ENCODE measurements around the gene SKP1. TPM values are rescaled to one million over a fixed set of nuclear protein-coding genes. Genes with fewer than 3 reads are reported as not detected.

Gene SKP1
- total RNA-seq, 1 donor from 2014 or later = 358 TPM

GRCh38 chr5:134140530-134141201 lies 36.1 kb downstream of the SKP1 start:
- peak; percentile 50 for DNase-seq (ENCODE audit: low spot score, unreplicated experiment)
- Mint-ChIP-seq H3K4me3 (ENCODE audit: low read depth) (no peak overlapping the region), H3K36me3 (ENCODE audit: insufficient read depth) (peaks cover 3% of the 10 kb centered on the region), H3K4me1 (ENCODE audit: low read depth) (no peaks in the 10 kb centered on the region), H3K9me3 (ENCODE audit: low read depth) (no peaks in the 10 kb centered on the region), H3K27ac (no peak overlapping the region), H3K27me3 (no peaks in the 10 kb centered on the region)
- TF ChIP-seq, protein P1, sequence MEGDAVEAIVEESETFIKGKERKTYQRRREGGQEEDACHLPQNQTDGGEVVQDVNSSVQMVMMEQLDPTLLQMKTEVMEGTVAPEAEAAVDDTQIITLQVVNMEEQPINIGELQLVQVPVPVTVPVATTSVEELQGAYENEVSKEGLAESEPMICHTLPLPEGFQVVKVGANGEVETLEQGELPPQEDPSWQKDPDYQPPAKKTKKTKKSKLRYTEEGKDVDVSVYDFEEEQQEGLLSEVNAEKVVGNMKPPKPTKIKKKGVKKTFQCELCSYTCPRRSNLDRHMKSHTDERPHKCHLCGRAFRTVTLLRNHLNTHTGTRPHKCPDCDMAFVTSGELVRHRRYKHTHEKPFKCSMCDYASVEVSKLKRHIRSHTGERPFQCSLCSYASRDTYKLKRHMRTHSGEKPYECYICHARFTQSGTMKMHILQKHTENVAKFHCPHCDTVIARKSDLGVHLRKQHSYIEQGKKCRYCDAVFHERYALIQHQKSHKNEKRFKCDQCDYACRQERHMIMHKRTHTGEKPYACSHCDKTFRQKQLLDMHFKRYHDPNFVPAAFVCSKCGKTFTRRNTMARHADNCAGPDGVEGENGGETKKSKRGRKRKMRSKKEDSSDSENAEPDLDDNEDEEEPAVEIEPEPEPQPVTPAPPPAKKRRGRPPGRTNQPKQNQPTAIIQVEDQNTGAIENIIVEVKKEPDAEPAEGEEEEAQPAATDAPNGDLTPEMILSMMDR (IDR thresholded peaks at IDR 0.05; ENCODE audit: unreplicated experiment) = peak; percentile 83

DNA sequence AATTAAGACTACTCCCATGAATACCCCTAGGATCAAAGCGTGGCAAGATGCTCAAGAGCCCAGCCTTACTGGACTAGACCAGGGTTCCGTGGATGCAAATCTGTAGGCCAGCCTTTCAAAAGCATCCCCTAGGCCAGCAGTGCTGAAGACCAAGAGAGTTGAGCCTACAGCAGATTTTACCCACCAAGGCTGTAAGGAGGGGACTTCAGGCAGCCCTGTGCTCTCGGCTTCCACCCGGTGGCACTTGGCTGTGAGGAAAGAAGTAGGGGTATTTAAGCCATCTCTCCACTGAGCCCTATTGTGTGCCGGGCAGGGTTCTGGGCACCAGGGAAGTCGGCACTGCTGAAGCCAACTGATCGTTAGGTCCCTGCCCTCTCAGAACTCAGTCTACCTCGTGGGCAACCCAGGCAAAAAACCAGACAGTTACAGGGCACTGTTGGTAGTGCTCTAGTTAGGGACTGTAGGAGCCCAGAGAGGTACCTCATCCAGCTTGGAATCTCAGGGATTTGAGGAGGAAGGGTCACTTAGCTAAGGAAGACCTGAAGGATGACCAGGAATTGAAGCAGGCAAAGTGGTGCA lies 36.8 kb downstream of the SKP1 start:
- Mint-ChIP-seq H3K27ac (no peak overlapping the region), H3K4me3 (ENCODE audit: low read depth) (no peak overlapping the region), H3K9me3 (ENCODE audit: low read depth) (no peaks in the 10 kb centered on the region), H3K4me1 (ENCODE audit: low read depth) (no peaks in the 10 kb centered on the region), H3K27me3 (no peaks in the 10 kb centered on the region), H3K36me3 (ENCODE audit: insufficient read depth) (peaks cover 8% of the 10 kb centered on the region)
- no peak for DNase-seq (ENCODE audit: low spot score, unreplicated experiment)
- TF ChIP-seq, protein P1 (IDR thresholded peaks at IDR 0.05; ENCODE audit: unreplicated experiment) = no peak

- peaks cover 8% of the 10 kb centered on the region for H3K36me3 Mint-ChIP-seq (ENCODE audit: insufficient read depth)
- H3K4me1 Mint-ChIP-seq (ENCODE audit: low read depth) = no peaks in the 10 kb centered on the region
- no peaks in the 10 kb centered on the region for H3K9me3 Mint-ChIP-seq (ENCODE audit: low read depth)
- no peak overlapping the region for H3K27ac Mint-ChIP-seq
- no peak overlapping the region for H3K4me3 Mint-ChIP-seq (ENCODE audit: low read depth)
- no peak for DNase-seq (ENCODE audit: low spot score, unreplicated experiment)
- no peaks in the 10 kb centered on the region for H3K27me3 Mint-ChIP-seq
- TF ChIP-seq, protein P1 (IDR thresholded peaks at IDR 0.05; ENCODE audit: unreplicated experiment) = no peak
These were observed 37.3 kb downstream of the SKP1 start for GRCh38 chr5:134139377-134139851.

DNA sequence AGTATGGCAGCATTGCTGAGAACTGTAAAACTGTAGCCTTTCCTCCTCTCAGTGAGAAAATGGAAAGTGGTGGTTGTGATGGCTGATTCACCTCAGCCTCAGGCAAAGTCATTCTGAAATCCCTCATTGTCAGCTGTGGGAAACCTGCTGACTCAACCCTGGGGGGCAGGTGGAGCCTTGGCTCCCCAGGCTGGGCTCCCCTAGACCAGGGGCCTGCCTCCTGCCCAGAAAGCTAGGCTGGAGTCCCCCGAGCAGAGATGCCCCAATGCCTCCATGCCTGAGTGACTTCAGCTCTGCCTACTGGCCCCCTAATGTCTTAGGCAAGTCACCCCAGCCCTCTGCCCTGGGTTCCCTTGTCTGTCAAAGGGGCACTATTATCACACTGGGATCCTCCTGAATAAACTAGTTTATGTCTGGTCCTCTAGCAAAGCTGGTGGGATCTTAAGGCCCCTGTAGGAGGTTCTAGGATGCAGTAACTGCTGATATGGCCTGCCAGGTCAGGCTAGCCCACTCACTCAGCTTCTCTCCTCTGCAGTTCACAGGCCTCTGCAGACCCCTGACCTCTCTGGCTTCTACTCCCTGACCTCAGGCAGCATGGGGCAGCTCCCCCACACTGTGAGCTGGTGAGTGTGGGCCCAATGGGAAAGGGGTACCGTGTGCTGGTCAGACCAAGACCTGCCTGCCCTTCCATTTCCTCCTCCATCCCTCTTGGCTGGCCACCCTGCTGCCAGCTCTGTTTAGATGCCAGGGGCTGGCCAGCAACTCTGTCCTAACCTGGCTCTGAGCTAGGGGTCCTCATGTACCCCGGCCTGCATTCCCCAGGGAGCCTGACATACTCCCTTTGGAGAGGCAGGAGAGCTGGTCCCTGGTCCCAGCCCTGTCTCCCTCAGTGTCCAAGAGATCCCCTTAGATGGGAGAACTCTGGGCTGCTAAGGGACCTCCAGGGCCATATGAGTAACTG lies 38.1 kb downstream of the SKP1 start:
- Mint-ChIP-seq H3K27ac (no peak overlapping the region), H3K36me3 (ENCODE audit: insufficient read depth) (peaks cover 8% of the 10 kb centered on the region), H3K9me3 (ENCODE audit: low read depth) (no peaks in the 10 kb centered on the region), H3K27me3 (no peaks in the 10 kb centered on the region), H3K4me1 (ENCODE audit: low read depth) (no peaks in the 10 kb centered on the region), H3K4me3 (ENCODE audit: low read depth) (no peak overlapping the region)
- TF ChIP-seq, protein P1 (IDR thresholded peaks at IDR 0.05; ENCODE audit: unreplicated experiment) = no peak
- no peak for DNase-seq (ENCODE audit: low spot score, unreplicated experiment)

- Mint-ChIP-seq H3K4me3 (ENCODE audit: low read depth) (no peak overlapping the region), H3K27me3 (no peaks in the 10 kb centered on the region), H3K36me3 (ENCODE audit: insufficient read depth) (peaks cover 8% of the 10 kb centered on the region), H3K4me1 (ENCODE audit: low read depth) (no peaks in the 10 kb centered on the region), H3K9me3 (ENCODE audit: low read depth) (no peaks in the 10 kb centered on the region), H3K27ac (no peak overlapping the region)
- TF ChIP-seq, protein P1 (IDR thresholded peaks at IDR 0.05; ENCODE audit: unreplicated experiment) = no peak
- no peak for DNase-seq (ENCODE audit: low spot score, unreplicated experiment)
These were observed 40.0 kb downstream of the SKP1 start for GRCh38 chr5:134136771-134137170.

Measured in progenitor cell of endocrine pancreas (in vitro differentiated cells).